A549 (cell line): Measurements from ENCODE around the gene ABCA7. TPM values are rescaled to one million over a fixed set of nuclear protein-coding genes. Genes with fewer than 3 reads are reported as not detected.

Experiments used
- ATAC-seq, 2 experiments: fragments of 200-7000 bp in 1 of 2; fragments of >200 bp in 1 of 2; cut with Nextera tagmentation in 1 of 2; cut with Tn5 transposase in 1 of 2; 3 replicates each; pipeline versions ENCODE4 v1.8.0 to v1.9.1; 2018 to 2020; ENCODE audit warnings: mild to moderate bottlenecking in 1 of 2, moderate library complexity in 1 of 2
- CTCF ChIA-PET: fragments of 300-600 bp; sonication (Branson Sonifier 250); formaldehyde crosslinking; extraction: SDS; loops from one replicate; lab custom pipeline; 2021; ENCODE audit warnings: antibody characterized with exemption, inconsistent platforms; lab: Yijun Ruan, JAX
- POLR2A ChIA-PET: fragments of 350-600 bp; formaldehyde crosslinking; extraction: SDS; loops from one replicate; lab custom pipeline; 2021; ENCODE audit warnings: antibody characterized with exemption, inconsistent platforms; lab: Yijun Ruan, JAX
- DNase-seq, 2 experiments: peaks; one replicate each; pipeline versions ENCODE4 v3.0.0 to v3.0.0-alpha.2; 2011 to 2016; ENCODE audit warnings: low read depth in 1 of 2, low spot score in 1 of 2
- FAIRE-seq: peaks from 2 replicates; lab custom pipeline; 2011; peaks lifted over from hg19 to GRCh38; lab: Jason Lieb, UNC
- H3K27ac ChIP-seq, 2 experiments: fragments of >200 bp; sonication (Bioruptor Twin); formaldehyde crosslinking; 3 replicates each; pipeline ENCODE4 v1.5.1; 2016 to 2017
- H3K4me1 ChIP-seq: fragments of >200 bp; sonication (Bioruptor Twin); formaldehyde crosslinking; 3 replicates; pipeline ENCODE4 v1.6.1; 2016
- H3K4me2 ChIP-seq: fragments of >200 bp; sonication (Bioruptor Twin); formaldehyde crosslinking; 3 replicates; pipeline ENCODE4 v1.6.1; 2016
- H3K4me3 ChIP-seq: fragments of >200 bp; sonication (Bioruptor Twin); formaldehyde crosslinking; 3 replicates; pipeline ENCODE4 v1.5.1; 2016
- H3K9me3 ChIP-seq: fragments of >200 bp; sonication (Bioruptor Twin); formaldehyde crosslinking; 3 replicates; pipeline ENCODE4 v1.6.1; 2016
- ATOH8 ChIP-seq: fragments of 250-450 bp; sonication (Bioruptor Pico); IDR thresholded peaks from 2 replicates; pipeline ENCODE4 v1.5.0; 2020; ENCODE audit warnings: low read depth, mild to moderate bottlenecking, moderate library complexity
- CBX2 ChIP-seq: fragments of 200-600 bp; sonication (generic); IDR thresholded peaks from 2 replicates; pipeline ENCODE4 v1.6.1; 2016; ENCODE audit warnings: low read depth, mild to moderate bottlenecking, borderline replicate concordance
- CHD2 ChIP-seq: fragments of 150-350 bp; IDR thresholded peaks from 2 replicates; pipeline ENCODE4 v1.6.1; 2014; ENCODE audit warnings: low read length; ENCODE audit not compliant: partially characterized antibody
- EHF ChIP-seq: fragments of 250-450 bp; sonication (Bioruptor Pico); IDR thresholded peaks from 2 replicates; pipeline ENCODE4 v1.5.0; 2020; ENCODE audit warnings: mild to moderate bottlenecking
- EP300 ChIP-seq, 2 experiments: fragments of >200 bp; sonication (Bioruptor Twin); formaldehyde crosslinking; IDR thresholded peaks; 2 replicates in 1 of 2; 3 replicates in 1 of 2; pipeline ENCODE4 v1.6.1; 2016 to 2017
- ESRRA ChIP-seq: fragments of 150-350 bp; IDR thresholded peaks from 2 replicates; pipeline ENCODE4 v1.6.1; 2014; ENCODE audit warnings: mild to moderate bottlenecking, low read length, borderline replicate concordance
- GATA3 ChIP-seq: IDR thresholded peaks from 2 replicates; pipeline ENCODE4 v1.6.1; 2012; ENCODE audit warnings: borderline replicate concordance
- HEYL ChIP-seq: fragments of 250-450 bp; sonication (Bioruptor Pico); IDR thresholded peaks from 2 replicates; pipeline ENCODE4 v1.8.0; 2021; ENCODE audit warnings: mild to moderate bottlenecking, moderate library complexity
- HOXB5 ChIP-seq: fragments of 250-450 bp; sonication (Bioruptor Pico); IDR thresholded peaks from 2 replicates; pipeline ENCODE4 v1.5.0; 2020; ENCODE audit warnings: mild to moderate bottlenecking, moderate library complexity
- KDM1A ChIP-seq: fragments of 200-600 bp; sonication (generic); IDR thresholded peaks from 2 replicates; pipeline ENCODE4 v1.6.1; 2016; ENCODE audit warnings: low read depth, mild to moderate bottlenecking
- KDM5A ChIP-seq: fragments of 200-600 bp; sonication (generic); IDR thresholded peaks from 2 replicates; pipeline ENCODE4 v1.6.1; 2016; ENCODE audit warnings: antibody characterized with exemption, mild to moderate bottlenecking
- NR3C1 ChIP-seq: fragments of >200 bp; sonication (Bioruptor Twin); formaldehyde crosslinking; IDR thresholded peaks from 3 replicates; pipeline ENCODE4 v1.6.1; 2017
- POLR2A ChIP-seq: IDR thresholded peaks from 2 replicates; pipeline ENCODE4 v1.6.1; 2012; ENCODE audit warnings: mild to moderate bottlenecking, low read length
- RAD21 ChIP-seq, 2 experiments: fragments of >200 bp in 1 of 2; sonication (Bioruptor Twin) in 1 of 2; formaldehyde crosslinking in 1 of 2; IDR thresholded peaks in 1 of 2; conservative IDR thresholded peaks in 1 of 2; 2 replicates in 1 of 2; 3 replicates in 1 of 2; pipeline ENCODE4 v1.6.1; 2012 to 2018; ENCODE audit warnings: inconsistent platforms in 1 of 2
- RARB ChIP-seq: fragments of 250-450 bp; sonication (Bioruptor Pico); IDR thresholded peaks from 2 replicates; pipeline ENCODE4 v1.8.0; 2021; ENCODE audit warnings: mild to moderate bottlenecking, moderate library complexity
- RCOR1 ChIP-seq: fragments of 150-350 bp; IDR thresholded peaks from 2 replicates; pipeline ENCODE4 v1.6.1; 2014; ENCODE audit warnings: antibody characterized with exemption, low read length, low read depth
- RFX5 ChIP-seq: fragments of 450-650 bp; IDR thresholded peaks from 2 replicates; pipeline ENCODE4 v1.7.1; 2014; ENCODE audit warnings: antibody characterized with exemption, mild to moderate bottlenecking, moderate library complexity
- RNF2 ChIP-seq: fragments of 200-600 bp; sonication (generic); IDR thresholded peaks from 2 replicates; pipeline ENCODE4 v1.6.1; 2016; ENCODE audit warnings: low read depth, mild to moderate bottlenecking, antibody characterized with exemption, moderate library complexity, borderline replicate concordance
- ZC3H11A ChIP-seq: fragments of 450-650 bp; IDR thresholded peaks from 2 replicates; pipeline ENCODE4 v1.6.1; 2014; ENCODE audit warnings: antibody characterized with exemption, mild to moderate bottlenecking
- ZFP36 ChIP-seq: fragments of 450-650 bp; IDR thresholded peaks from 2 replicates; pipeline ENCODE4 v1.6.1; 2014; ENCODE audit warnings: borderline replicate concordance; ENCODE audit not compliant: partially characterized antibody
- ZNF302 ChIP-seq: fragments of 250-450 bp; sonication (Bioruptor Pico); IDR thresholded peaks from 2 replicates; pipeline ENCODE4 v1.9.0; 2021; ENCODE audit warnings: inconsistent platforms, mild to moderate bottlenecking, moderate library complexity
- WGBS: methylation state at CpG from one replicate; pipeline ENCODE4 v1.1.6; 2017; ENCODE audit errors: missing lambda C conversion rate; 5-methylcytosine and 5-hydroxymethylcytosine counted together
- polyA plus RNA-seq, 4 experiments: library from polyadenylated mRNA; depleted of rRNA in 3 of 4; stranded (reverse); fragments of >200 nt; fragmentation: RNase III in 1 of 4; extraction: RNeasy Plus Mini Kit Qiagen cat#74134 plus additional on column Dnase treatment in 1 of 4; gene quantifications; 2 replicates in 3 of 4; 3 replicates in 1 of 4; pipeline ENCODE4 v1.2.3, GENCODE V29; 2011 to 2017
- TF ChIP-seq, protein P1 (sequence below): fragments of >200 bp; sonication (Bioruptor Twin); formaldehyde crosslinking; IDR thresholded peaks from 2 replicates; pipeline ENCODE4 v1.6.1; 2016

Gene ABCA7
- polyA plus RNA-seq, 2 of the 4 experiments (the other 2 are of a cell fraction), result 5.0 to 13.5 TPM

- no peaks in the 10 kb centered on the region for H3K9me3 ChIP-seq
- 95% methylated on average over 17 of the region's 45 CpGs for WGBS
- ATAC-seq (no peak), DNase-seq (no peak), FAIRE-seq (no peak)
- TF ChIP-seq POLR2A (no peak), GATA3 (no peak), KDM5A (no peak), EHF (no peak), ZC3H11A (no peak), ESRRA (no peak), RAD21 (conservative IDR thresholded peaks at IDR 0.05 in 1 of 2, IDR thresholded peaks at IDR 0.05 in 1 of 2) (no peak), CHD2 (no peak)
- no peak overlapping the region for H3K27ac ChIP-seq
- H3K4me2 ChIP-seq, result no peak overlapping the region
- CTCF ChIA-PET, result no interaction called here
- no peak overlapping the region for H3K4me3 ChIP-seq
- POLR2A ChIA-PET, result no interaction called here
- no peaks in the 10 kb centered on the region for H3K4me1 ChIP-seq
Measured at GRCh38 chr19:1008268-1009040, 31.5 kb upstream of the ABCA7 start.

DNA sequence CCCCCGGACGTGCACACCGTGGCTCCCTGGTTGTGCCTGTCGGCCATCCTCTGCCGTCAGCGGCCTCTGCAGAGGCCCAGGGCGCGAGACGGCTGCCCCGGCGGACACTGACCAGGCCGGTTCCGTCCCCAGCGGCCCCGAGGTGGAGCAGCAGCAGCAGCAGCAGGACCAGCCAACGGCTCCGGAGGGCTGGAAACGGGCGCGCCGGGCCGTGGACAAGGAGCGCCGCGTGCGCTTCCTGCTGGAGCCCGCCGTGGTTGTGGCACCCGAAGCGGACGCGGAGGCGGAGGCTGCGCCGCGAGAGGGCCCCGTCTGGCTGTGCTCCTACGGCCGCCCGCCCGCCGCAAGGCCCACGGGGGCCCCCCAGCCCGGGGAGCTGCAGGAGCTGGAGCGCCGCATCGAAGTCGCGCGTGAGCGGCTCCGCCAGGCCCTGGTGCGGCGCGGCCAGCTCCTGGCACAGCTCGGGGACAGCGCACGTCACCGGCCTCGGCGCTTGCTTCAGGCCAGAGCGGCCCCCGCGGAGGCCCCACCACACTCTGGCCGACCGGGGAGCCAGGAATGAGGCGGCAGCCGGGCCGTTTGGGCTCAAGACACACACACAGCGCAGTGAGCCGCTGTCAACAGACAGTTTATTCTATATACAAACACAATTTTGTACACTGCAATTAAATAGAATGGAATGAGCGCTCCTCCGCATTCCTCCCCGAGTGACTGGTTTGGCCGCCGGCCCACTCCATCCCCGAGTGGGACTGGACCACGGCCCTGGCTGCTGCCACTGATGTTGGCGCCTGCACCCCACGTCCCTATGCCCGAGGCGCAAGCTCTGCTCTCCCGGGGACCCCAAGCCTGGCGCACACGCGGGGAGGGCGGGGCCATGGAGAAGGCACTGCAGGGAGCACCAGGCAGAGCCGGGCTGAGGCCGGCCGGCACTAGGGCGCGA is 30.6 kb upstream of the ABCA7 start:
- TF ChIP-seq KDM5A, result no peak
- TF ChIP-seq NR3C1, result no peak
- TF ChIP-seq, protein P1, sequence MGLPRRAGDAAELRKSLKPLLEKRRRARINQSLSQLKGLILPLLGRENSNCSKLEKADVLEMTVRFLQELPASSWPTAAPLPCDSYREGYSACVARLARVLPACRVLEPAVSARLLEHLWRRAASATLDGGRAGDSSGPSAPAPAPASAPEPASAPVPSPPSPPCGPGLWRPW, result no peak
- no peak for TF ChIP-seq RNF2
- no peak for TF ChIP-seq ZFP36
- TF ChIP-seq EP300 (IDR thresholded peaks at IDR 0.05), result no peak
- no peak for TF ChIP-seq RARB (CRISPR knock-in tag)
- no peak for TF ChIP-seq HOXB5
- no peak for TF ChIP-seq ZNF302 (CRISPR knock-in tag)
- ATAC-seq (no peak), FAIRE-seq (no peak), DNase-seq (no peak)
- no peak overlapping the region for H3K27ac ChIP-seq
- no peak overlapping the region for H3K4me3 ChIP-seq
- no peaks in the 10 kb centered on the region for H3K4me1 ChIP-seq
- ChIA-PET POLR2A (no interaction called here), CTCF (no interaction called here)
- 94% methylated on average over 55 of the region's 92 CpGs for WGBS
- H3K9me3 ChIP-seq, result no peaks in the 10 kb centered on the region
- H3K4me2 ChIP-seq, result no peak overlapping the region

GRCh38 chr19:1009981-1010538 is 29.8 kb upstream of the ABCA7 start:
- Histone ChIP-seq H3K9me3 (no peaks in the 10 kb centered on the region), H3K4me1 (no peaks in the 10 kb centered on the region), H3K4me2 (no peak overlapping the region)
- FAIRE-seq, result no peak
- TF ChIP-seq ZFP36, result no peak
- TF ChIP-seq KDM1A, result no peak
- no peak for TF ChIP-seq ATOH8
- no peak for TF ChIP-seq RFX5
- no peak for TF ChIP-seq CBX2
- TF ChIP-seq HEYL (CRISPR knock-in tag), result no peak
- no peak for TF ChIP-seq RCOR1
- TF ChIP-seq, all 56 proteins: peak for 0
- Histone ChIP-seq H3K4me3 (no peak overlapping the region), H3K27ac (no peak overlapping the region)
- DNase-seq (no peak), ATAC-seq (no peak)
- POLR2A ChIA-PET, result no interaction called here
- CTCF ChIA-PET, result interaction anchor here (0.9 kb wide), 1 partner anchor 10 kb away, joined by 3 read pairs; the partner anchor contains the start of gene TMEM259
- WGBS, result 86% methylated on average over 10 of the region's 29 CpGs
